H9 (cell line): ENCODE data around the gene XIRP2. TPM values are rescaled to one million over a fixed set of nuclear protein-coding genes. Genes with fewer than 3 reads are reported as not detected.

Source experiments
- DNase-seq: peaks from one replicate; pipeline ENCODE4 v3.0.0-alpha.2; 2017
- H2AFZ ChIP-seq: one replicate; pipeline ENCODE4 v1.6.1; 2013; ENCODE audit warnings: mild to moderate bottlenecking, low read length, control low read depth, moderate library complexity
- H2AK5ac ChIP-seq: 2 replicates; pipeline ENCODE4 v1.6.1; 2013; ENCODE audit warnings: low read length, control low read depth, mixed read lengths; ENCODE audit not compliant: insufficient read length
- H2BK120ac ChIP-seq: one replicate; pipeline ENCODE4 v1.6.1; 2013; ENCODE audit warnings: low read depth, mild to moderate bottlenecking, low read length, control low read depth, inconsistent platforms; ENCODE audit not compliant: poor library complexity, severe bottlenecking
- H2BK12ac ChIP-seq: 2 replicates; pipeline ENCODE4 v1.6.1; 2013; ENCODE audit warnings: low read length, control low read depth, mixed read lengths, low read depth; ENCODE audit not compliant: insufficient read length
- H2BK15ac ChIP-seq: 2 replicates; pipeline ENCODE4 v1.6.1; 2013; ENCODE audit warnings: low read depth, low read length, control low read depth
- H2BK20ac ChIP-seq: one replicate; pipeline ENCODE4 v1.6.1; 2013; ENCODE audit warnings: low read depth, mild to moderate bottlenecking, low read length, control low read depth, inconsistent platforms; ENCODE audit not compliant: poor library complexity, severe bottlenecking
- H2BK5ac ChIP-seq: 2 replicates; pipeline ENCODE4 v1.6.1; 2013; ENCODE audit warnings: low read length, control low read depth, mixed read lengths; ENCODE audit not compliant: insufficient read length
- H3K14ac ChIP-seq: 2 replicates; pipeline ENCODE4 v1.6.1; 2013; ENCODE audit warnings: low read length, control low read depth; ENCODE audit not compliant: insufficient read depth
- H3K18ac ChIP-seq: 2 replicates; pipeline ENCODE4 v1.6.1; 2013; ENCODE audit warnings: low read depth, mild to moderate bottlenecking, mixed read lengths, low read length, control low read depth; ENCODE audit not compliant: insufficient read length
- H3K23ac ChIP-seq: 2 replicates; pipeline ENCODE4 v1.6.1; 2013; ENCODE audit warnings: low read length, control low read depth, mixed read lengths, low read depth; ENCODE audit not compliant: insufficient read length
- H3K23me2 ChIP-seq: 2 replicates; pipeline ENCODE4 v1.6.1; 2013; ENCODE audit warnings: low read depth, mild to moderate bottlenecking, mixed read lengths, low read length, control low read depth; ENCODE audit not compliant: insufficient read length, poor library complexity, severe bottlenecking
- H3K27ac ChIP-seq: 2 replicates; pipeline ENCODE4 v1.5.1; 2013; ENCODE audit warnings: low read length, control low read depth, mixed read lengths, low read depth; ENCODE audit not compliant: insufficient read length
- H3K27me3 ChIP-seq: 2 replicates; pipeline ENCODE4 v1.6.1; 2013; ENCODE audit warnings: low read length, control low read depth, inconsistent platforms; ENCODE audit not compliant: insufficient read depth
- H3K4ac ChIP-seq: 2 replicates; pipeline ENCODE4 v1.6.1; 2013; ENCODE audit warnings: low read depth, mild to moderate bottlenecking, control low read depth, inconsistent platforms, low read length, moderate library complexity
- H3K4me1 ChIP-seq: 2 replicates; pipeline ENCODE4 v1.6.1; 2013; ENCODE audit warnings: low read length, control low read depth, inconsistent platforms; ENCODE audit not compliant: insufficient read depth
- H3K4me2 ChIP-seq: 2 replicates; pipeline ENCODE4 v1.6.1; 2013; ENCODE audit warnings: low read length, control low read depth, mixed read lengths; ENCODE audit not compliant: insufficient read length, insufficient read depth
- H3K56ac ChIP-seq: 2 replicates; pipeline ENCODE4 v1.6.1; 2013; ENCODE audit warnings: low read depth, mild to moderate bottlenecking, mixed read lengths, low read length, control low read depth; ENCODE audit not compliant: insufficient read length
- H3K79me1 ChIP-seq: 2 replicates; pipeline ENCODE4 v1.6.1; 2013; ENCODE audit warnings: low read depth, mild to moderate bottlenecking, moderate library complexity, low read length, control low read depth, inconsistent platforms; ENCODE audit not compliant: insufficient read depth, poor library complexity, severe bottlenecking
- H3K79me2 ChIP-seq: 2 replicates; pipeline ENCODE4 v1.6.1; 2013; ENCODE audit warnings: low read length, control low read depth, inconsistent platforms; ENCODE audit not compliant: insufficient read depth
- H3K9ac ChIP-seq: 2 replicates; pipeline ENCODE4 v1.6.1; 2013; ENCODE audit warnings: low read length, control low read depth, mixed read lengths; ENCODE audit not compliant: insufficient read length; ENCODE audit errors: extremely low read depth
- H3K9me3 ChIP-seq: one replicate; pipeline ENCODE4 v1.6.1; 2013; ENCODE audit warnings: low read depth, low read length, inconsistent platforms; ENCODE audit not compliant: control insufficient read depth
- H3T11ph ChIP-seq: one replicate; pipeline ENCODE4 v1.6.1; 2013; ENCODE audit warnings: mild to moderate bottlenecking, low read length, control low read depth, inconsistent platforms
- H4K20me1 ChIP-seq: one replicate; pipeline ENCODE4 v1.6.1; 2013; ENCODE audit not compliant: control insufficient read depth, insufficient read length, insufficient read depth
- H4K5ac ChIP-seq: 2 replicates; pipeline ENCODE4 v1.6.1; 2013; ENCODE audit warnings: low read depth, mild to moderate bottlenecking, mixed read lengths, low read length, control low read depth; ENCODE audit not compliant: insufficient read length
- H4K8ac ChIP-seq: replicated peaks from 2 replicates; pipeline ENCODE4 v1.6.1; 2013; ENCODE audit warnings: low read length, control low read depth, mixed read lengths, low read depth; ENCODE audit not compliant: insufficient read length
- H4K91ac ChIP-seq: 2 replicates; pipeline ENCODE4 v1.6.1; 2013; ENCODE audit warnings: low read depth, mild to moderate bottlenecking, moderate library complexity, mixed read lengths, low read length, control low read depth; ENCODE audit not compliant: insufficient read length
- H3K27ac Mint-ChIP-seq, 3 experiments: 2 replicates in 2 of 3; 3 replicates in 1 of 3; pipeline ENCODE4 v1.8.0; 2020 to 2021; ENCODE audit warnings: mixed read lengths in 3 of 3, mild to moderate bottlenecking in 1 of 3, moderate library complexity in 1 of 3
- H3K27me3 Mint-ChIP-seq: 2 replicates; pipeline ENCODE4 v1.8.0; 2021; ENCODE audit warnings: low read depth, mild to moderate bottlenecking, moderate library complexity, mixed read lengths
- H3K36me3 Mint-ChIP-seq, 3 experiments: 2 replicates in 2 of 3; 3 replicates in 1 of 3; pipeline ENCODE4 v1.8.0; 2020 to 2021; ENCODE audit warnings: low read depth in 3 of 3, mixed read lengths in 3 of 3; ENCODE audit not compliant: insufficient read depth in 1 of 3
- H3K4me1 Mint-ChIP-seq, 2 experiments: 2 replicates each; pipeline ENCODE4 v1.8.0; 2020; ENCODE audit warnings: mixed read lengths in 2 of 2
- H3K4me3 Mint-ChIP-seq, 2 experiments: 2 replicates in 1 of 2; 3 replicates in 1 of 2; pipeline ENCODE4 v1.8.0; 2020 to 2021; ENCODE audit warnings: mild to moderate bottlenecking in 2 of 2, mixed read lengths in 2 of 2, moderate library complexity in 1 of 2
- H3K9me3 Mint-ChIP-seq, 2 experiments: 2 replicates in 1 of 2; 3 replicates in 1 of 2; pipeline ENCODE4 v1.8.0; 2020; ENCODE audit warnings: mild to moderate bottlenecking in 2 of 2, mixed read lengths in 2 of 2, moderate library complexity in 1 of 2
- CTCF ChIP-seq: fragments of 200-600 bp; sonication (generic); conservative IDR thresholded peaks from 3 replicates; pipeline ENCODE4 v1.8.0; 2021; ENCODE audit warnings: antibody characterized with exemption, mild to moderate bottlenecking
- WGBS: extraction: QIAGEN DNeasy Blood & Tissue Kit; methylation state at CpG from one replicate; pipeline ENCODE4 v1.1.7; 2013; ENCODE audit warnings: missing lambda C conversion rate, low lambda C conversion rate, mixed read lengths; ENCODE audit not compliant: insufficient read length; ENCODE audit errors: extremely low coverage; 5-methylcytosine and 5-hydroxymethylcytosine counted together
- total RNA-seq: library from RNA; stranded (reverse); gene quantifications from 2 replicates; pipeline ENCODE4 v1.2.1, GENCODE V29; 2021

Gene XIRP2
- total RNA-seq, 1 experiment from 2014 or later = 0.07 TPM

- no peak for DNase-seq
- Histone ChIP-seq H2AFZ (no peak overlapping the region), H2BK5ac (no peak overlapping the region), H3K79me1 (no peaks in the 10 kb centered on the region), H3K18ac (no peak overlapping the region), H3K4me2 (no peak overlapping the region), H3T11ph (no peak overlapping the region), H3K56ac (no peak overlapping the region), H4K20me1 (no peaks in the 10 kb centered on the region), H3K27me3 (no peaks in the 10 kb centered on the region), H4K5ac (no peak overlapping the region), H2AK5ac (no peak overlapping the region), H3K79me2 (no peaks in the 10 kb centered on the region), H3K9me3 (no peaks in the 10 kb centered on the region), H3K14ac (no peak overlapping the region), H3K27ac (no peak overlapping the region), H2BK120ac (no peak overlapping the region), H3K4me1 (no peaks in the 10 kb centered on the region), H4K8ac (no peak overlapping the region), H4K91ac (no peak overlapping the region), H2BK15ac (no peak overlapping the region), H2BK20ac (no peak overlapping the region), H3K23me2 (no peaks in the 10 kb centered on the region), H2BK12ac (no peak overlapping the region), H3K9ac (no peak overlapping the region), H3K4ac (no peak overlapping the region), H3K23ac (no peak overlapping the region)
- H3K36me3 Mint-ChIP-seq = no peaks in the 10 kb centered on the region; a peak in 1 of 7 replicates
- 0 out of 4 replicates have a peak, but pooled peaks cover 2 to 6% of the 10 kb centered on the region in 2 experiments for H3K4me1 Mint-ChIP-seq
- no peaks in the 10 kb centered on the region for H3K27me3 Mint-ChIP-seq
- no peaks in the 10 kb centered on the region for H3K9me3 Mint-ChIP-seq
- WGBS = no CpG with 5 or more reads among the region's 4 CpGs
- TF ChIP-seq CTCF = no peak
- H3K27ac Mint-ChIP-seq = no peak overlapping the region
- no peak overlapping the region for H3K4me3 Mint-ChIP-seq
Measured at GRCh38 chr2:167181688-167182087, 293.4 kb downstream of the XIRP2 start.
